ENCODE measurements around the gene RAB44.

RAB44 gene

GRCh38 chr6:36669002-36669401 is 28.6 kb upstream of the RAB44 start:
- no peak overlapping the region for H2AFZ ChIP-seq (ENCODE audit: low read depth, low read length)
- no peak overlapping the region for H3K4me3 ChIP-seq (ENCODE audit: insufficient read depth in 1 of 2, low read depth in 1 of 2, low read length in 2 of 2)
- no peak overlapping the region for H2BK5ac ChIP-seq (ENCODE audit: low read depth, low read length, poor library complexity, severe bottlenecking)
- no peaks in the 10 kb centered on the region for H3K36me3 ChIP-seq (ENCODE audit: control insufficient read depth in 1 of 2, insufficient read depth in 2 of 2, low read depth in 1 of 2, low read length in 2 of 2)
- no peaks in the 10 kb centered on the region for H3K9me3 ChIP-seq (ENCODE audit: control insufficient read depth, low read length)
- peaks cover 7% of the 10 kb centered on the region for H3K79me1 ChIP-seq (replicated peaks; ENCODE audit: low read length, poor library complexity, severe bottlenecking)
- peak overlapping the region; percentile 94 for H2BK12ac ChIP-seq (ENCODE audit: low read length in 2 of 2)
- no peak overlapping the region for H3K27ac ChIP-seq (ENCODE audit: low read length, poor library complexity, severe bottlenecking)
- H3K4ac ChIP-seq (ENCODE audit: low read depth in 1 of 2, low read length in 2 of 2) = peak overlapping the region; percentile 7 to 65
- DNase-seq = no peak
- peak overlapping the region; percentile 7 to 70 for H3K18ac ChIP-seq (ENCODE audit: low read depth in 1 of 2, low read length in 2 of 2)
- H3K4me2 ChIP-seq (ENCODE audit: low read length, poor library complexity, severe bottlenecking) = no peak overlapping the region
- peak overlapping the region; percentile 29 for H4K8ac ChIP-seq (ENCODE audit: low read length)
- H4K91ac ChIP-seq (ENCODE audit: low read length) = peak overlapping the region; percentile 65
- whole genome bisulfite sequencing = 91% methylated on average over 6 of the region's 6 CpGs
- peak overlapping the region; percentile 40 for H3K9ac ChIP-seq (ENCODE audit: low read length)
- no peak overlapping the region for H3K23ac ChIP-seq (ENCODE audit: low read length in 2 of 2)
- H3K14ac ChIP-seq (ENCODE audit: low read length in 2 of 2) = peak overlapping the region in 1 of 2 experiments; percentile 44
- peaks cover 23% of the 10 kb centered on the region for H3K4me1 ChIP-seq (ENCODE audit: control insufficient read depth, insufficient read depth, low read depth, low read length)
- peak overlapping the region; percentile 84 for H2AK5ac ChIP-seq (ENCODE audit: low read length, severe bottlenecking)
- peak overlapping the region; percentile 62 for H2BK15ac ChIP-seq (ENCODE audit: low read depth, poor library complexity, severe bottlenecking)
- H3K27me3 ChIP-seq (ENCODE audit: control insufficient read depth in 1 of 2, insufficient read depth in 1 of 2, low read length in 2 of 2) = no peaks in the 10 kb centered on the region
- H2BK120ac ChIP-seq (ENCODE audit: low read depth, low read length) = peak overlapping the region; percentile 56

GRCh38 chr6:36670271-36670670 is 27.4 kb upstream of the RAB44 start:
- Histone ChIP-seq H3K4me2 (ENCODE audit: low read length, poor library complexity, severe bottlenecking) (no peak overlapping the region), H2BK5ac (ENCODE audit: low read depth, low read length, poor library complexity, severe bottlenecking) (no peak overlapping the region), H4K91ac (ENCODE audit: low read length) (no peak overlapping the region), H2AFZ (ENCODE audit: low read depth, low read length) (no peak overlapping the region), H2BK12ac (ENCODE audit: low read length in 2 of 2) (peak overlapping the region in 1 of 2 experiments; percentile 38), H2AK5ac (ENCODE audit: low read length, severe bottlenecking) (peak overlapping the region; percentile 60), H2BK120ac (ENCODE audit: low read depth, low read length) (no peak overlapping the region), H3K14ac (ENCODE audit: low read length in 2 of 2) (no peak overlapping the region), H3K18ac (ENCODE audit: low read depth in 1 of 2, low read length in 2 of 2) (no peak overlapping the region), H3K9ac (ENCODE audit: low read length) (no peak overlapping the region), H3K9me3 (ENCODE audit: control insufficient read depth, low read length) (no peaks in the 10 kb centered on the region), H3K27ac (ENCODE audit: low read length, poor library complexity, severe bottlenecking) (no peak overlapping the region), H3K36me3 (ENCODE audit: control insufficient read depth in 1 of 2, insufficient read depth in 2 of 2, low read depth in 1 of 2, low read length in 2 of 2) (no peaks in the 10 kb centered on the region), H3K23ac (ENCODE audit: low read length in 2 of 2) (no peak overlapping the region), H3K4me1 (ENCODE audit: control insufficient read depth, insufficient read depth, low read depth, low read length) (peaks cover 23% of the 10 kb centered on the region), H3K4ac (ENCODE audit: low read depth in 1 of 2, low read length in 2 of 2) (no peak overlapping the region), H4K8ac (ENCODE audit: low read length) (no peak overlapping the region), H3K79me1 (replicated peaks; ENCODE audit: low read length, poor library complexity, severe bottlenecking) (peaks cover 7% of the 10 kb centered on the region), H3K27me3 (ENCODE audit: control insufficient read depth in 1 of 2, insufficient read depth in 1 of 2, low read length in 2 of 2) (no peaks in the 10 kb centered on the region), H2BK15ac (ENCODE audit: low read depth, poor library complexity, severe bottlenecking) (no peak overlapping the region), H3K4me3 (ENCODE audit: insufficient read depth in 1 of 2, low read depth in 1 of 2, low read length in 2 of 2) (no peak overlapping the region)
- 95% methylated on average over 7 of the region's 7 CpGs for WGBS
- DNase-seq = no peak

GRCh38 chr6:36671687-36672375 is 25.8 kb upstream of the RAB44 start:
- H3K9ac ChIP-seq (ENCODE audit: low read length) = no peak overlapping the region
- no peak overlapping the region for H3K27ac ChIP-seq (ENCODE audit: low read length, poor library complexity, severe bottlenecking)
- no peaks in the 10 kb centered on the region for H3K9me3 ChIP-seq (ENCODE audit: control insufficient read depth, low read length)
- H3K23ac ChIP-seq (ENCODE audit: low read length in 2 of 2) = no peak overlapping the region
- H3K27me3 ChIP-seq (ENCODE audit: control insufficient read depth in 1 of 2, insufficient read depth in 1 of 2, low read length in 2 of 2) = no peaks in the 10 kb centered on the region
- H2AFZ ChIP-seq (ENCODE audit: low read depth, low read length) = no peak overlapping the region
- peaks cover 8% of the 10 kb centered on the region for H3K79me1 ChIP-seq (replicated peaks; ENCODE audit: low read length, poor library complexity, severe bottlenecking)
- 81% methylated on average over 6 of the region's 6 CpGs for WGBS
- peak overlapping the region; percentile 49 for H2BK15ac ChIP-seq (ENCODE audit: low read depth, poor library complexity, severe bottlenecking)
- DNase-seq = no peak
- H3K4ac ChIP-seq (ENCODE audit: low read depth in 1 of 2, low read length in 2 of 2) = no peak overlapping the region
- peak overlapping the region in 1 of 2 experiments; percentile 6 for H2BK12ac ChIP-seq (ENCODE audit: low read length in 2 of 2)
- H3K4me1 ChIP-seq (ENCODE audit: control insufficient read depth, insufficient read depth, low read depth, low read length) = peaks cover 23% of the 10 kb centered on the region
- H4K8ac ChIP-seq (ENCODE audit: low read length) = no peak overlapping the region
- no peak overlapping the region for H2BK5ac ChIP-seq (ENCODE audit: low read depth, low read length, poor library complexity, severe bottlenecking)
- no peaks in the 10 kb centered on the region for H3K36me3 ChIP-seq (ENCODE audit: control insufficient read depth in 1 of 2, insufficient read depth in 2 of 2, low read depth in 1 of 2, low read length in 2 of 2)
- no peak overlapping the region for H3K4me3 ChIP-seq (ENCODE audit: insufficient read depth in 1 of 2, low read depth in 1 of 2, low read length in 2 of 2)
- no peak overlapping the region for H4K91ac ChIP-seq (ENCODE audit: low read length)
- H3K14ac ChIP-seq (ENCODE audit: low read length in 2 of 2) = no peak overlapping the region
- no peak overlapping the region for H3K18ac ChIP-seq (ENCODE audit: low read depth in 1 of 2, low read length in 2 of 2)
- no peak overlapping the region for H3K4me2 ChIP-seq (ENCODE audit: low read length, poor library complexity, severe bottlenecking)
- no peak overlapping the region for H2BK120ac ChIP-seq (ENCODE audit: low read depth, low read length)
- H2AK5ac ChIP-seq (ENCODE audit: low read length, severe bottlenecking) = peak overlapping the region; percentile 19

GRCh38 chr6:36673882-36674281 is 23.7 kb upstream of the RAB44 start:
- no peak overlapping the region for H3K18ac ChIP-seq (ENCODE audit: low read depth in 1 of 2, low read length in 2 of 2)
- no peak overlapping the region for H3K4me2 ChIP-seq (ENCODE audit: low read length, poor library complexity, severe bottlenecking)
- no peak overlapping the region for H3K4ac ChIP-seq (ENCODE audit: low read depth in 1 of 2, low read length in 2 of 2)
- H2BK12ac ChIP-seq (ENCODE audit: low read length in 2 of 2) = peak overlapping the region in 1 of 2 experiments; percentile 17
- H3K14ac ChIP-seq (ENCODE audit: low read length in 2 of 2) = no peak overlapping the region
- no peak overlapping the region for H4K8ac ChIP-seq (ENCODE audit: low read length)
- 93% methylated on average over 10 of the region's 10 CpGs for WGBS
- peaks cover 6% of the 10 kb centered on the region for H3K79me1 ChIP-seq (replicated peaks; ENCODE audit: low read length, poor library complexity, severe bottlenecking)
- no peak overlapping the region for H3K4me3 ChIP-seq (ENCODE audit: insufficient read depth in 1 of 2, low read depth in 1 of 2, low read length in 2 of 2)
- no peak overlapping the region for H2BK15ac ChIP-seq (ENCODE audit: low read depth, poor library complexity, severe bottlenecking)
- H2BK120ac ChIP-seq (ENCODE audit: low read depth, low read length) = no peak overlapping the region
- no peak overlapping the region for H4K91ac ChIP-seq (ENCODE audit: low read length)
- H3K27me3 ChIP-seq (ENCODE audit: control insufficient read depth in 1 of 2, insufficient read depth in 1 of 2, low read length in 2 of 2) = no peaks in the 10 kb centered on the region
- H3K4me1 ChIP-seq (ENCODE audit: control insufficient read depth, insufficient read depth, low read depth, low read length) = peaks cover 21% of the 10 kb centered on the region
- H2AK5ac ChIP-seq (ENCODE audit: low read length, severe bottlenecking) = no peak overlapping the region
- H2AFZ ChIP-seq (ENCODE audit: low read depth, low read length) = no peak overlapping the region
- no peak overlapping the region for H3K9ac ChIP-seq (ENCODE audit: low read length)
- peaks cover under 1% of the 10 kb centered on the region in 2 experiments for H3K36me3 ChIP-seq (ENCODE audit: control insufficient read depth in 1 of 2, insufficient read depth in 2 of 2, low read depth in 1 of 2, low read length in 2 of 2)
- no peak overlapping the region for H2BK5ac ChIP-seq (ENCODE audit: low read depth, low read length, poor library complexity, severe bottlenecking)
- DNase-seq = no peak
- H3K23ac ChIP-seq (ENCODE audit: low read length in 2 of 2) = no peak overlapping the region
- H3K9me3 ChIP-seq (ENCODE audit: control insufficient read depth, low read length) = no peaks in the 10 kb centered on the region
- no peak overlapping the region for H3K27ac ChIP-seq (ENCODE audit: low read length, poor library complexity, severe bottlenecking)

Data from mesenchymal stem cell (in vitro differentiated cells and primary cell).